HTERT RPE-1 (cell line): Measurements from ENCODE around the gene PLA2G6.

ENCODE experiments used
- in situ Hi-C: fragments of 300-500 bp; cut with MboI; formaldehyde crosslinking; loops from 4 replicates; pipeline ENCODE4 v1.14.3; 2020; ENCODE audit warnings: low sequenced_read_pairs

Gene PLA2G6

GRCh38 chr22:38112381-38112780, 69.2 kb downstream of the PLA2G6 start:
- in situ Hi-C loops, result no loop called here

GRCh38 chr22:38111925-38112355, 69.7 kb downstream of the PLA2G6 start:
- in situ Hi-C loops, result no loop called here

- in situ Hi-C loops, result no loop called here
Measured at GRCh38 chr22:38110863-38111852, 70.5 kb downstream of the PLA2G6 start.

GRCh38 chr22:38110008-38110862, 71.4 kb downstream of the PLA2G6 start, which contains the start of gene BAIAP2L2:
Gene BAIAP2L2, minus strand, starts transcription at chr22:38110684. Its CDS starts 159 bp downstream, at chr22:38110525.
- in situ Hi-C loops, result no loop called here

- in situ Hi-C loops, result no loop called here
Measured at GRCh38 chr22:38109371-38110001, 72.1 kb downstream of the PLA2G6 start.

- in situ Hi-C loops, result no loop called here
Measured at GRCh38 chr22:38108561-38109319, 72.9 kb downstream of the PLA2G6 start.

GRCh38 chr22:38107692-38108515, 73.7 kb downstream of the PLA2G6 start:
- in situ Hi-C loops, result no loop called here

- in situ Hi-C loops, result no loop called here
Measured at GRCh38 chr22:38106814-38107578, 74.6 kb downstream of the PLA2G6 start.

GRCh38 chr22:38104084-38104483, 77.5 kb downstream of the PLA2G6 start:
- in situ Hi-C loops, result no loop called here

- in situ Hi-C loops, result no loop called here
Measured at GRCh38 chr22:38103641-38104040, 78.0 kb downstream of the PLA2G6 start.

GRCh38 chr22:38098410-38099249, 83.0 kb downstream of the PLA2G6 start:
- in situ Hi-C loops, result no loop called here

GRCh38 chr22:38097557-38098409, 83.8 kb downstream of the PLA2G6 start:
- in situ Hi-C loops, result no loop called here

GRCh38 chr22:38097058-38097457, 84.6 kb downstream of the PLA2G6 start:
- in situ Hi-C loops, result no loop called here

GRCh38 chr22:38089474-38089851, 92.2 kb downstream of the PLA2G6 start:
- in situ Hi-C loops, result no loop called here

- in situ Hi-C loops, result no loop called here
Measured at GRCh38 chr22:38088629-38089473, 92.8 kb downstream of the PLA2G6 start.

- in situ Hi-C loops, result no loop called here
Measured at GRCh38 chr22:38087855-38088254, 93.8 kb downstream of the PLA2G6 start.
